ENCODE results near the gene WFIKKN1.
A peak's percentile ranks its signal among the peaks of the same experiment; 100 is the strongest.

WFIKKN1 gene

GRCh38 chr16:635573-636205 is 4.9 kb downstream of the WFIKKN1 start:
- DNase-seq = peak; percentile 60
- Mint-ChIP-seq H3K27me3 (no peaks in the 10 kb centered on the region), H3K4me3 (peak overlapping the region; percentile 86), H3K27ac (peak overlapping the region; percentile 47), H3K36me3 (ENCODE audit: low read depth) (peaks cover 21% of the 10 kb centered on the region), H3K9me3 (no peaks in the 10 kb centered on the region), H3K4me1 (ENCODE audit: low read depth) (peaks cover 17% of the 10 kb centered on the region)

- no peaks in the 10 kb centered on the region for H3K9me3 Mint-ChIP-seq
- H3K36me3 Mint-ChIP-seq (ENCODE audit: low read depth) = peaks cover 21% of the 10 kb centered on the region
- H3K4me1 Mint-ChIP-seq (ENCODE audit: low read depth) = peaks cover 17% of the 10 kb centered on the region
Measured at GRCh38 chr16:636206-637080, 5.7 kb downstream of the WFIKKN1 start, which contains the start of gene METTL26. METTL26 (minus strand) TSS chr16:636305; CDS start chr16:636290, 15 bp downstream.

DNA sequence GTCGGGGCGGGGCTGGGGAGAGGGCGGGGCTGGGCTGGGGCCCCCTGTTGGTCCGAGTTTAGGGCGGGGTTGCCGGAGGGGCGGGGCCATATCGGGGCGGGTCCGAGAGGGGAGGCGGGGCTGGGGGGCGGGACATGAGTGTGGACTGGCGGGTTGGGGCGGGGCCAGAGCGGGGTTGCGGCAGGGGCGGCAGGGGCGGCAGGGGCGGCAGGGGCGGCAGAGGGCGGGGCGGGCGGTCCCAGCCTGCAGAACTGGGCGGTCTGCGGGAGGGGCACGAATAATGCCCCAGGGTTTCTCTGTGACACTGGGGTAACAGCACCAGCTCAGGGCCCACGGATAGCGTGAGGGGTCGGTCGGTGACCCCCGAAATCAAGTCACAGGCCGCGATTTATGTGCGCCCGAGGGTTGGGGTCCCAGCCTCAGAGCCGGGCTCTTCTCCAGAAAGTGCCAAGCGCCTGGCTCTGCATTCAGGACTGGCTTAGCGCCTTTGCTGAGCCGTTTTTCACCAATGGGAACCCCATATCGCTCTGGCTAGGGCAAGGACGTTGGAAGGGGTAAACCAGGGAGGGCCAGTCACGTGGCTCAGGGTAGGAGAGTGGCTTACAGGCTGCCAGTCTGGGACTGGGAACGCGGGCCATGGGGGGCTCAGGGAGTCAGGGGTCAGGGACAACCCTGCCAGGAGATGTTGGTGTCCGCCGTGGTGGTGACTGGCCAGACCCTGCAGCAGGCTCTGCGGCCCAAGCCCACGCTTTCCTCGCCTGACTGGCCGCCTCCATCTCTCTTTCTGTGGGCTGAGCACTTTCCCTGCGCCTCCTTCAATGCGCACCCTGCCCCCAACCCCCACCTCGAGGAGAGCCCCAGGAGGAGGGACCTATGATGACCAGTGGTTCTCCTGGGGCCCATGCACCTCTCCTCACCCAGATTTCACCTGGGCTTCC is 6.6 kb downstream of the WFIKKN1 start:
- H3K9me3 Mint-ChIP-seq = no peaks in the 10 kb centered on the region
- peaks cover 17% of the 10 kb centered on the region for H3K4me1 Mint-ChIP-seq (ENCODE audit: low read depth)
- H3K36me3 Mint-ChIP-seq (ENCODE audit: low read depth) = peaks cover 21% of the 10 kb centered on the region
- H3K27me3 Mint-ChIP-seq = no peaks in the 10 kb centered on the region
- peak overlapping the region; percentile 86 for H3K4me3 Mint-ChIP-seq
- H3K27ac Mint-ChIP-seq = peak overlapping the region; percentile 98
- no peak for DNase-seq

More at GRCh38 chr16:636206-637080, 5.7 kb downstream of the WFIKKN1 start, which contains the start of gene METTL26:
- H3K27ac Mint-ChIP-seq = peak within 1 kb of the TSS; percentile 98
- no peaks in the 10 kb centered on the region for H3K27me3 Mint-ChIP-seq
- DNase-seq = peak; percentile 99
- peak within 1 kb of the TSS; percentile 86 for H3K4me3 Mint-ChIP-seq

DNA sequence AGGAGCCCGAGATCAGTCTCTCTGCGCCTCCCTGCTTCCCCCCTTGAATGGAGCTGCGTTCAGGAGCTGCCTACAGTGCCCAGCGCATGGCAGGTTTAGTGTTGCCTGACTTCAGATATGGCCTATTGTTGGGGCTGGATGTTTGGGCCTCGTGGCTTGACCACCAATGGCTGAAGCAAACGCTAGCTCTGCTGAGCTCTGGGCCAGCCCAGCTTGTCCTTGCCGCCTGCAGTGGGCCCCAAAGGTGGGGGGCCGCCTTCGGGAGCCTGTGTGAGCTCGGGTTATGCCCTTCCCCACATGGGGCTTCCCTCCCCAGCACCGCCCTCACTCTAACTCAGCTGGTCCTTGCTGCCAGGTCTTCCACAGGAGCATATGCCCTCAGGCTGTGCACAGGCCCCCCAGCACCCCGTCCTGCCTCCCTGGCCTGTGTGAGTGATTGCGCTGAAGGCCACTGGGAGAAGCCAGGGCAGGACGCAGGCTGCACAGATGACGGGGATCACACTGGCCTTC is 7.3 kb downstream of the WFIKKN1 start:
- Mint-ChIP-seq H3K9me3 (no peaks in the 10 kb centered on the region), H3K4me3 (no peak overlapping the region), H3K27ac (no peak overlapping the region), H3K4me1 (ENCODE audit: low read depth) (peaks cover 21% of the 10 kb centered on the region), H3K27me3 (no peaks in the 10 kb centered on the region), H3K36me3 (ENCODE audit: low read depth) (peaks cover 24% of the 10 kb centered on the region)
- no peak for DNase-seq

GRCh38 chr16:638836-639235 is 8.1 kb downstream of the WFIKKN1 start:
- H3K36me3 Mint-ChIP-seq (ENCODE audit: low read depth) = peaks cover 24% of the 10 kb centered on the region
- DNase-seq = no peak
- H3K27me3 Mint-ChIP-seq = no peaks in the 10 kb centered on the region
- H3K27ac Mint-ChIP-seq = no peak overlapping the region
- no peak overlapping the region for H3K4me3 Mint-ChIP-seq
- H3K4me1 Mint-ChIP-seq (ENCODE audit: low read depth) = peaks cover 25% of the 10 kb centered on the region
- no peaks in the 10 kb centered on the region for H3K9me3 Mint-ChIP-seq

- DNase-seq = no peak
- Mint-ChIP-seq H3K27me3 (no peaks in the 10 kb centered on the region), H3K27ac (no peak overlapping the region), H3K4me3 (no peak overlapping the region), H3K4me1 (ENCODE audit: low read depth) (peaks cover 28% of the 10 kb centered on the region), H3K36me3 (ENCODE audit: low read depth) (peaks cover 24% of the 10 kb centered on the region), H3K9me3 (no peaks in the 10 kb centered on the region)
Measured at GRCh38 chr16:640614-641013, 9.8 kb downstream of the WFIKKN1 start.

DNA sequence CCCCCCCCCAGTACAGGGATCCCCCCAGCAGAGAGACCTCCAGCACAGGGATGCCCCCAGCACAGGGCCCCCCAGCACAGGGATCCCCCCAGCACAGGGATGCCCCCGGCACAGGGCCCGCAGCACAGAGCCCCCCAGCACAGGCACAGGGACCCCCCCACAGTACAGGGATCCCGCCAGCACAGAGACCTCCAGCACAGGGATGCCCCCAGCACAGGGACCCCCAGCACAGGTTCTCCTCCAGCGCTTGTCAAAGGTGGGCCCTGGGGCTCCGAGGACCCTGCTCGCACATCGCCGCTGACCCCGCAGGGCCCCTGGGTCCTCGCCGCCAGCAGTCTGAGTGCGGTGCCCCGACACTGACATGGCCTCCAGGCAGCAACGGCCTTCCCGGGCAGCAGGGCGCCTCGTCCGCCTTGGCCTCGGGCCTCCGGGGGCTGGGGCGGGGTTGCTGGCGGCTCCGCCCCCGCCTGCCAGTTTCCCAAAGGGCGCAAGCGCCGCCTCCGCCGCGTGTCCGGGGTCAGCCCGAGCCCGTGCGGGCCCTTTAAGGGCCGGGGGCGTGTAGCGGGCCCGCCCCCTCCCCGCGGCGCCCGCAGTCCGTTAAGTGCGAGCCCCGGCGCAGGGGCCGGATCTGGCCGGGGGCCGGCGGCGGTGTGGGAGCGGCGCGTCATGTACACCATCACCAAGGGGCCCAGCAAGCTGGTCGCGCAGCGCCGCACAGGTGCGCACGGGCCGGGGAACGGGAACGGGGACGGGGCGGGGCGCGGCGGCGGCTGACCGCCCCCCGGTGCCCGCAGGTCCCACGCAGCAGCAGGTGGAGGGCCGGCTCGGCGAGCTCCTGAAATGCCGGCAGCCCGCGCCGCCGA is 10.8 kb downstream of the WFIKKN1 start, which contains the start of gene MCRIP2:
TSS of gene MCRIP2 (plus strand) at position 503 of the 863 bp plus-strand sequence. CDS start at position 667, 164 bp downstream.
- no peaks in the 10 kb centered on the region for H3K9me3 Mint-ChIP-seq
- peak within 1 kb of the TSS; percentile 83 for H3K4me3 Mint-ChIP-seq
- H3K27me3 Mint-ChIP-seq = no peaks in the 10 kb centered on the region
- DNase-seq = peak; percentile 88
- H3K27ac Mint-ChIP-seq = peak within 1 kb of the TSS; percentile 71
- H3K36me3 Mint-ChIP-seq (ENCODE audit: low read depth) = peaks cover 26% of the 10 kb centered on the region
- peaks cover 25% of the 10 kb centered on the region for H3K4me1 Mint-ChIP-seq (ENCODE audit: low read depth)

- DNase-seq = peak; percentile 68
- Mint-ChIP-seq H3K4me3 (peak overlapping the region; percentile 83), H3K4me1 (ENCODE audit: low read depth) (peaks cover 25% of the 10 kb centered on the region), H3K9me3 (no peaks in the 10 kb centered on the region), H3K27me3 (no peaks in the 10 kb centered on the region), H3K36me3 (ENCODE audit: low read depth) (peaks cover 31% of the 10 kb centered on the region), H3K27ac (peak overlapping the region; percentile 71)
Measured at GRCh38 chr16:642189-643049, 11.6 kb downstream of the WFIKKN1 start.

GRCh38 chr16:643050-643368 is 12.2 kb downstream of the WFIKKN1 start:
- Mint-ChIP-seq H3K36me3 (ENCODE audit: low read depth) (peaks cover 34% of the 10 kb centered on the region), H3K27me3 (no peaks in the 10 kb centered on the region), H3K4me3 (peak overlapping the region; percentile 83), H3K27ac (peak overlapping the region; percentile 71), H3K4me1 (ENCODE audit: low read depth) (peaks cover 25% of the 10 kb centered on the region), H3K9me3 (no peaks in the 10 kb centered on the region)
- no peak for DNase-seq

DNA sequence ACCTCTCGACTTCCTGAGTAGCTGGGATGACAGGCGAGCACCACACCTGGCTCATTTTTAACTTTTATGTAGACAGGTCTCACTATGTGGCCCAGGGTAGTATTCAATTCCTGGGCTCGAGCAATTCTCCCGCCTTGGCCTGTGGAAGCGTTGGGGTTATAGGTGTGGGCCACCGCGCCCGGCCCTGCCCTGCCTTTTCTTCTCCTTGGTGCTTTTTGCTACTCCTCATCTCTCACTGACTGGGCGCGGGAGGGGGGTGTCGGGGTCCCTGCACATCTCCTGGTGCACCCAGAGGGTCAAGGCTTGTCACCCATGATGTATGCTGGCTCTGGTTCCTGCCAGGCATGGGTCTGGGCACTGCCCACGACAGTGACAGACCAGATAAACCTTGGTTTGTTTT is 13.8 kb downstream of the WFIKKN1 start:
- Mint-ChIP-seq H3K27me3 (no peaks in the 10 kb centered on the region), H3K4me3 (peak overlapping the region; percentile 83), H3K4me1 (ENCODE audit: low read depth) (peaks cover 29% of the 10 kb centered on the region), H3K27ac (peak overlapping the region; percentile 59), H3K36me3 (ENCODE audit: low read depth) (peaks cover 41% of the 10 kb centered on the region), H3K9me3 (no peaks in the 10 kb centered on the region)
- DNase-seq = no peak

DNA sequence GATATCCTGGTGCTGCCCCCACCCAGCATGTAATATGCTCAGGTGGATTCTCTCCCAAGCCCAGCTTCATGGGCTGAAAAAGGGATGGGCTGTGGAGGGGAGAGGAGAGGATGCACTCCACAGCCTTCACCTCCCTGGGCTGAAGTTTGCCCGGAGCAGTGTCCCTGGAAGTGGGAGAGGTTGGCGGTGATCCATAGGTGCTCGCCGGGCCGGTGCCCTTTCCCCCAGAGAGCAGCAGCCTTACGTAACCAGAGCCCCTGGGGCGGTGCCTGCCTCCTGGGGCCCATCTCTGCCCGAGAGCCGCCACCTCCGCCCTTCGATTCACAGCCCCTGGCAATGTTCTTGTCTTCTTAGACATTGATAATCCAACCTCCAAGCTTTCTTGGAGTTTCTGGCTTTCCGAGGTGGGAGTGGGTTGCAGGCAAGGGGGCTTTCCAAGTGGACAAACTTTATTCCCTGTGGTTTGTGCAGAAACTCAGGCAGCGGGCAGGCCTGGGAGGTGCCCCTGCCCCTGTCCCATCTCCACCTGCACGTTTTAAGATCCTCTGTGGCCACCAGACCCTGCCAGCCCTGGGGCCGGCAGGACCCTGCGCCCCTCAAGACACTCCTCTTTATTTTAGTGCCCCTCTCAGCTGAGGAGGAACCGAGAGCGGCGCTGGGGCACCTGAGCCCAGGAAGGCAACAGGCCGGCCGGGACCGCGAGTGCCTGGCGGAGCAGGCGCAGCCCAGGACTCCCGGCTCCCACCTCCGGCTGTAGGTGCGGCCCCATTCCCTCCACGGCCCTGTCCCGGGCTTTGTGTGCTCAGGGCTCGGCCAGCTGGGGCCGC is 15.3 kb downstream of the WFIKKN1 start:
- Mint-ChIP-seq H3K4me3 (no peak overlapping the region), H3K27ac (peak overlapping the region; percentile 31), H3K27me3 (no peaks in the 10 kb centered on the region), H3K4me1 (ENCODE audit: low read depth) (peaks cover 36% of the 10 kb centered on the region), H3K9me3 (no peaks in the 10 kb centered on the region), H3K36me3 (ENCODE audit: low read depth) (peaks cover 47% of the 10 kb centered on the region)
- no peak for DNase-seq

GRCh38 chr16:646679-647172 is 15.9 kb downstream of the WFIKKN1 start:
- Mint-ChIP-seq H3K27ac (peak overlapping the region; percentile 55), H3K27me3 (no peaks in the 10 kb centered on the region), H3K9me3 (no peaks in the 10 kb centered on the region), H3K4me3 (peak overlapping the region; percentile 20), H3K36me3 (ENCODE audit: low read depth) (peaks cover 49% of the 10 kb centered on the region), H3K4me1 (ENCODE audit: low read depth) (peaks cover 36% of the 10 kb centered on the region)
- DNase-seq = no peak
